Mucosa of descending colon (tissue), 3 donors: ENCODE measurements around the gene N4BP2. TPM values are rescaled to one million over a fixed set of nuclear protein-coding genes. Genes with fewer than 3 reads are reported as not detected.

ENCODE experiments used
- ATAC-seq: fragments of 200-7000 bp; cut with Tn5 transposase; one replicate; pipeline ENCODE4 v1.9.1; 2020; ENCODE audit warnings: mild to moderate bottlenecking, moderate library complexity
- DNase-seq, 3 donors: peaks; one replicate each; pipeline ENCODE4 v3.0.0-alpha.2; 2020
- H3K36me3 ChIP-seq: fragments of 200-600 bp; one replicate; pipeline ENCODE4 v1.8.0; 2021; ENCODE audit warnings: low read depth, mild to moderate bottlenecking
- H3K4me1 ChIP-seq: fragments of 200-600 bp; one replicate; pipeline ENCODE4 v1.8.0; 2021; ENCODE audit warnings: low read depth, mild to moderate bottlenecking
- H3K4me3 ChIP-seq: fragments of 200-600 bp; one replicate; pipeline ENCODE4 v1.8.0; 2021; ENCODE audit warnings: mild to moderate bottlenecking
- H3K9me3 ChIP-seq: fragments of 200-600 bp; one replicate; pipeline ENCODE4 v1.8.0; 2021; ENCODE audit warnings: mild to moderate bottlenecking
- CTCF ChIP-seq: fragments of 200-600 bp; IDR thresholded peaks from one replicate; pipeline ENCODE4 v1.8.0; 2022; ENCODE audit warnings: antibody characterized with exemption, mild to moderate bottlenecking
- intact Hi-C, 2 donors: fragments of 100-400 bp; cut with DNase I in 1 of 2; cut with micrococcal nuclease in 1 of 2; formaldehyde crosslinking; loops; one replicate each; pipeline versions ENCODE4 v1.11.0 to v1.11.1; 2022; cut with DNase I, micrococcal nuclease
- total RNA-seq, 3 donors: library from RNA; stranded (reverse); fragmentation: NEBNext Ultra II Directional in 2 of 3; extraction: Animal tissue kit (Norgen Biotek cat#: 25700) in 2 of 3; gene quantifications; one replicate each; pipeline versions ENCODE4 v1.2.1 to v1.2.4, GENCODE V29; 2021 to 2023
- donor health status: DM: no; HTN: no; CAD: no; lungs with moderate emphysema.
- donor health status: DM: no; HTN: no; CAD: no.
- donor health status: DM: no; HTN: yes; CAD: no.

Gene N4BP2
- total RNA-seq, 3 donors from 2014 or later, result 6.7 to 11.5 (median 7.2) TPM

- TF ChIP-seq CTCF, result no peak
- intact Hi-C loops, result no loop called here
- H3K9me3 ChIP-seq, result no peaks in the 10 kb centered on the region
- ATAC-seq, result peak; percentile 3
- no peak for DNase-seq
- no peak overlapping the region for H3K4me3 ChIP-seq
- no peaks in the 10 kb centered on the region for H3K36me3 ChIP-seq
- H3K4me1 ChIP-seq, result peaks cover 18% of the 10 kb centered on the region
These were observed 136.9 kb downstream of the N4BP2 start for GRCh38 chr4:40193578-40193977.

- TF ChIP-seq CTCF, result no peak
- Histone ChIP-seq H3K4me3 (no peak overlapping the region), H3K9me3 (no peaks in the 10 kb centered on the region), H3K36me3 (no peaks in the 10 kb centered on the region), H3K4me1 (peaks cover 18% of the 10 kb centered on the region)
- intact Hi-C loops, result no loop called here
- DNase-seq (peak in 2 of 3 donors; percentile 35 to 61), ATAC-seq (peak; percentile 49)
These were observed 138.0 kb downstream of the N4BP2 start for GRCh38 chr4:40194602-40195161.

GRCh38 chr4:40195182-40196177 is 138.8 kb downstream of the N4BP2 start:
- ATAC-seq, result no peak
- no peak for DNase-seq
- Histone ChIP-seq H3K4me1 (peaks cover 18% of the 10 kb centered on the region), H3K36me3 (no peaks in the 10 kb centered on the region), H3K4me3 (no peak overlapping the region), H3K9me3 (no peaks in the 10 kb centered on the region)
- intact Hi-C loops, result no loop called here
- TF ChIP-seq CTCF, result no peak

- TF ChIP-seq CTCF, result no peak
- Histone ChIP-seq H3K36me3 (no peaks in the 10 kb centered on the region), H3K4me3 (no peak overlapping the region), H3K9me3 (no peaks in the 10 kb centered on the region), H3K4me1 (peaks cover 15% of the 10 kb centered on the region)
- ATAC-seq (no peak), DNase-seq (no peak)
- intact Hi-C loops, result no loop called here
These were observed 139.6 kb downstream of the N4BP2 start for GRCh38 chr4:40196272-40196671.

- no peaks in the 10 kb centered on the region for H3K9me3 ChIP-seq
- peak in 2 of 3 donors; percentile 34 to 51 for DNase-seq
- no peak for TF ChIP-seq CTCF
- intact Hi-C loops, result no loop called here
- no peaks in the 10 kb centered on the region for H3K36me3 ChIP-seq
- peak within 1 kb of the TSS; percentile 7 for H3K4me3 ChIP-seq
- peak; percentile 41 for ATAC-seq
- peaks cover 13% of the 10 kb centered on the region for H3K4me1 ChIP-seq
These were observed 140.2 kb downstream of the N4BP2 start, which contains the start of gene RHOH for GRCh38 chr4:40196724-40197281. RHOH (plus strand) TSS chr4:40197031; CDS start chr4:40243387, 46,356 bp downstream.
